Ramos (cell line): ENCODE data around the gene CXCL12.

Experiments used
- in situ Hi-C: fragments of 300-500 bp; cut with MboI; formaldehyde crosslinking; loops from one replicate; pipeline ENCODE4 v1.14.3; 2022; ENCODE audit warnings: low sequenced_read_pairs; ENCODE audit not compliant: unreplicated experiment

Gene CXCL12

GRCh38 chr10:44400541-44400940, 15.6 kb upstream of the CXCL12 start:
- in situ Hi-C loops, result no loop called here

- in situ Hi-C loops, result loop anchor here (25.0 kb wide), 1 partner anchor 738 kb away; no protein-coding TSS in a partner anchor
Measured at GRCh38 chr10:44399659-44400451, 15.0 kb upstream of the CXCL12 start.

GRCh38 chr10:44398747-44399658, 14.1 kb upstream of the CXCL12 start:
- in situ Hi-C loops, result loop anchor here (25.0 kb wide), 1 partner anchor 737 kb away; no protein-coding TSS in a partner anchor

DNA sequence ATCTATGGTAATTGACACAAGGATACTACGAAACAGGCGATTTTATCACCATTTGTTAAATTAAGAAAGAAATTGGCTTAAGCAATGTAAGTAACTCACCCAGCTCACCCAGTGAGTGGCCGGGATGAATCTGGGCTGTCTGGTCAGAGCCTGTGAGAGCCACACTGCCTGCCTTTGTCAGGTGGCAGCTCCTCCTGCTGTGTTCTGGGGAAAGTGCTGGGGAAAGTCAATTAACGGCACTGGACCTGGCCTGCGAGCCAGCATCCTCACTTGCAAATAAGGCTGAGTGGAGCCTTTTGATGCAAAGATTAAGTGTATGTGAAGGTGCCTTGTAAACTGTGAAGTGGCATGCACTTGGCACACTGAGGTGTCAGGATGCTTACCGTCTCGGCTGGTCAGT, 13.4 kb upstream of the CXCL12 start:
- in situ Hi-C loops, result loop anchor here (25.0 kb wide), 1 partner anchor 736 kb away; no protein-coding TSS in a partner anchor

DNA sequence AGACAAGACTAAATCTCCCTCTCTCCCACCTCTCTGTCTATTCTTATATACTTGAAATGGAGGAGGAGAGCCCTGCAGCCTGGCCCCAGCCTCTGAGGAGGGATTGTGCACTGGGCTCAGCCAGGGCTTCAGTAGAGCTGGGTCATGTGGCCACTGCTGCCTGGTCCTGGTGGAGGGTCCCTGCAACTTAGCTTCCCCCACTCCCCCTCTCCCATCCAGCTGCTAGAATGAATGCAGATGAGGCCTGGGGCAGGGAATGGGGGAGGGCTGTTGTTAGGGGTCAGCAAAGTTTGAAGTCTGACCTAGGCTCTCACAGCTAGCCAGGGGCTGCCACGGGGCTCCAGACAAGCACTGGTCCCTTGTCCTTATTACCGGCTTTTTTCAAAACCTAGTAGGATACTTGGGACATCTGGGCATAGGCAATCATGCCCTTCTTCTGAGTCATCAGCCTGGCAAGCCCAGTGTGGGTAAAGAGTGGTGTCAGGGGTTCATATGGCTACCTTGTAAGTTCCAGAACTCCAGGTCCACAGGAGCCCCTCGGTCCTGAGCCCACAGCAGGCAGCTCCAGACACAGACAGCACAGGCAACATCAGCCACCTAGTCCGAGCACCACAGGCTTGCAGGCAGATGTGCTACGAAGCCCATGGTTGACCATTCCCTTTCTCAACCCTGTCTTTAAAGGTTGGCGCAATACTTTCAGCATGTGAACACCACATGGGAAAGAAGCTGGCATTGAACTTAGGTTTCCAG, 12.8 kb upstream of the CXCL12 start:
- in situ Hi-C loops, result loop anchor here (25.0 kb wide), 1 partner anchor 735 kb away; no protein-coding TSS in a partner anchor

GRCh38 chr10:44396671-44397191, 11.8 kb upstream of the CXCL12 start:
- in situ Hi-C loops, result loop anchor here (25.0 kb wide), 1 partner anchor 734 kb away; no protein-coding TSS in a partner anchor

GRCh38 chr10:44395902-44396670, 11.2 kb upstream of the CXCL12 start:
- in situ Hi-C loops, result loop anchor here (25.0 kb wide), 1 partner anchor 734 kb away; no protein-coding TSS in a partner anchor

- in situ Hi-C loops, result loop anchor here (25.0 kb wide), 1 partner anchor 733 kb away; no protein-coding TSS in a partner anchor
Measured at GRCh38 chr10:44395396-44395795, 10.5 kb upstream of the CXCL12 start.

- in situ Hi-C loops, result loop anchor here (25.0 kb wide), 1 partner anchor 733 kb away; no protein-coding TSS in a partner anchor
Measured at GRCh38 chr10:44394696-44395381, 9.9 kb upstream of the CXCL12 start.

GRCh38 chr10:44393834-44394547, 9.1 kb upstream of the CXCL12 start:
- in situ Hi-C loops, result loop anchor here (25.0 kb wide), 1 partner anchor 732 kb away; no protein-coding TSS in a partner anchor

DNA sequence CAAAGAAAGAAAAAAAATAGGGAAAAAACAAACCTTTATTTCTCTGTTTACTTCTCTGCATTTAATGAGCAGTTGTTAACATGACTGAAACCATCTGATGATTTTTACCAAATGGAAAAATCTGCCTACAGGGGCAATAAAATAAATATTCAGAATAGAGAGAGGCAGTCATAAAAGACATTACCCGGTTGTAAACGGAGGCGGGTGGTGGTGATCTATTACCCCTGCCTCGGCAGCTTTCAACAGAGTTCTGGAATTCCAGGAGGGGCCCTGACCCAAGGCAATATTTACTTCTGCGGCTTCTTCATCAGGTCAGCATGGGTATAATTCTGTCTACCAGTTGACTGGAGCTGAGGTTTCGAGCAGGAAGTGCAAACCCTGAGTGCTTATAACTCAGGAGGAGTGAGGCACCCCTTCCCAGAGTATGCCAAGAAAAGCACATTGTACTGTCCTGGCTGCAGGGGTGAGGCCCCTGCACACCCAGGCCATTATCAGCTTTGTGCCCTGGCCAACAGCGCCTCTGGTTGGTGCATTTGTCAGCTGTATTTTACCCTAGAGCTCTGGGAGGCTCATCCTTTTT, 8.2 kb upstream of the CXCL12 start:
- in situ Hi-C loops, result loop anchor here (25.0 kb wide), 1 partner anchor 731 kb away; no protein-coding TSS in a partner anchor

- in situ Hi-C loops, result loop anchor here (25.0 kb wide), 1 partner anchor 730 kb away; no protein-coding TSS in a partner anchor
Measured at GRCh38 chr10:44392420-44392819, 7.5 kb upstream of the CXCL12 start.

GRCh38 chr10:44391981-44392380, 7.1 kb upstream of the CXCL12 start:
- in situ Hi-C loops, result loop anchor here (25.0 kb wide), 1 partner anchor 730 kb away; no protein-coding TSS in a partner anchor

- in situ Hi-C loops, result loop anchor here (25.0 kb wide), 1 partner anchor 728 kb away; no protein-coding TSS in a partner anchor
Measured at GRCh38 chr10:44390585-44391072, 5.7 kb upstream of the CXCL12 start.

GRCh38 chr10:44389556-44389955, 4.7 kb upstream of the CXCL12 start:
- in situ Hi-C loops, result loop anchor here (25.0 kb wide), 1 partner anchor 727 kb away; no protein-coding TSS in a partner anchor

DNA sequence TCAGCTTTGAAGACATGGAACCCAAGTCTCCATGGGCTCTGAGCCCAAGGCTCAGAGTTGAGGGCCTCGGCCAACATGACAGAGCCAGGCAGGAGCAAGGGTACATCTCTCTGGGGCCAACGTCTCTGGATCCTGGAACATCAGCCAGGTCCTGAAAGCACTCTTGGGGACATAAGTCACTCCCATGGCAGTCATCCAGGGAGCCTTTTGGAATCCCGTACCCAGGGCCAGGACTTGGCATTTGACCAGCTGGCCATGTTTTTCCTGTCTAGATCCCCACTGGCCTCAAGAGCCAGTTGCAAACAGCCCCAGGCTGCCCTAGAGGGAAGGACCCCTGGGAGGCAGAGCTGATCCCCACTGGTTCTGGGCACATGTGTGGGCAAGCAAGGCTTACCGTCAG, 4.3 kb upstream of the CXCL12 start:
- in situ Hi-C loops, result loop anchor here (25.0 kb wide), 1 partner anchor 727 kb away; no protein-coding TSS in a partner anchor

- in situ Hi-C loops, result loop anchor here (25.0 kb wide), 1 partner anchor 726 kb away; no protein-coding TSS in a partner anchor
Measured at GRCh38 chr10:44388641-44389040, 3.7 kb upstream of the CXCL12 start.
